Measurements from ENCODE around the gene BDKRB1. TPM values are rescaled to one million over a fixed set of nuclear protein-coding genes. Genes with fewer than 3 reads are reported as not detected.

BDKRB1 gene
- total RNA-seq, 1 experiment from 2014 or later: not detected

GRCh38 chr14:96269359-96269710 lies 13.3 kb downstream of the BDKRB1 start:
- no peak for DNase-seq (ENCODE audit: low read depth, low spot score)
- H3K27me3 ChIP-seq (ENCODE audit: control insufficient read depth, insufficient read depth, low read length): no peaks in the 10 kb centered on the region
- in situ Hi-C loops (cut with HindIII; ENCODE audit: low pct_unique_long_range_greater_than_20kb, low sequenced_read_pairs): no loop called here
- no peak overlapping the region for H3K27ac ChIP-seq (ENCODE audit: low read length)
- CTCF ChIA-PET: no interaction called here
- H3K36me3 ChIP-seq (ENCODE audit: control insufficient read depth, insufficient read depth, low read length): no peaks in the 10 kb centered on the region
- BruUV-seq (replicated peaks): no TSS peak
- no peaks in the 10 kb centered on the region for H3K9me3 ChIP-seq (ENCODE audit: control insufficient read depth, insufficient read depth, low read depth, low read length)
- no peak for ATAC-seq
- intact Hi-C loops (cut with micrococcal nuclease; ENCODE audit: unreplicated experiment): no loop called here
- H3K4me1 ChIP-seq (ENCODE audit: control insufficient read depth, insufficient read depth, low read length): no peaks in the 10 kb centered on the region
- no peak for TF ChIP-seq SIN3A (IDR thresholded peaks at IDR 0.05; ENCODE audit: borderline replicate concordance, insufficient read depth, low read depth, low read length)
- TF ChIP-seq POLR2AphosphoS5 (IDR thresholded peaks at IDR 0.05; ENCODE audit: low read depth, low read length): no peak
- TF ChIP-seq CTCF (IDR thresholded peaks at IDR 0.05): no peak
- TF ChIP-seq REST (IDR thresholded peaks at IDR 0.05; ENCODE audit: insufficient read depth in 1 of 2, low read depth in 2 of 2, low read length in 1 of 2): no peak
- TF ChIP-seq TCF7L2 (IDR thresholded peaks at IDR 0.05; ENCODE audit: low read depth, low read length): no peak
- POLR2A ChIA-PET: no interaction called here
- H3K4me3 ChIP-seq (ENCODE audit: low read depth in 2 of 2, low read length in 2 of 2): no peak overlapping the region

GRCh38 chr14:96270565-96271420 lies 14.8 kb downstream of the BDKRB1 start:
- Histone ChIP-seq H3K4me1 (ENCODE audit: control insufficient read depth, insufficient read depth, low read length) (no peaks in the 10 kb centered on the region), H3K9me3 (ENCODE audit: control insufficient read depth, insufficient read depth, low read depth, low read length) (no peaks in the 10 kb centered on the region), H3K36me3 (ENCODE audit: control insufficient read depth, insufficient read depth, low read length) (no peaks in the 10 kb centered on the region), H3K27me3 (ENCODE audit: control insufficient read depth, insufficient read depth, low read length) (no peaks in the 10 kb centered on the region), H3K4me3 (ENCODE audit: low read depth in 2 of 2, low read length in 2 of 2) (no peak overlapping the region), H3K27ac (ENCODE audit: low read length) (no peak overlapping the region)
- DNase-seq (ENCODE audit: low read depth, low spot score) (no peak), ATAC-seq (no peak)
- no peak for TF ChIP-seq REST (IDR thresholded peaks at IDR 0.05; ENCODE audit: insufficient read depth in 1 of 2, low read depth in 2 of 2, low read length in 1 of 2)
- no peak for TF ChIP-seq TCF7L2 (IDR thresholded peaks at IDR 0.05; ENCODE audit: low read depth, low read length)
- no peak for TF ChIP-seq CTCF (IDR thresholded peaks at IDR 0.05)
- no peak for TF ChIP-seq POLR2AphosphoS5 (IDR thresholded peaks at IDR 0.05; ENCODE audit: low read depth, low read length)
- no peak for TF ChIP-seq SIN3A (IDR thresholded peaks at IDR 0.05; ENCODE audit: borderline replicate concordance, insufficient read depth, low read depth, low read length)
- intact Hi-C loops (cut with micrococcal nuclease; ENCODE audit: unreplicated experiment) (loop anchor here (10.0 kb wide), 1 partner anchor 276 kb away; no protein-coding TSS in a partner anchor), in situ Hi-C loops (cut with HindIII; ENCODE audit: low pct_unique_long_range_greater_than_20kb, low sequenced_read_pairs) (no loop called here)
- ChIA-PET POLR2A (no interaction called here), CTCF (no interaction called here)
- no TSS peak for BruUV-seq (replicated peaks)
